HT1080 (cell line): ENCODE data around the gene PRKCH. TPM values are rescaled to one million over a fixed set of nuclear protein-coding genes. Genes with fewer than 3 reads are reported as not detected.
"Not testable (repeated sequence)": the region's sequence is repeated elsewhere in the genome, so short reads cannot be mapped to it uniquely, and the experiment has no call there.

ENCODE experiments used
- DNase-seq: peaks from one replicate; pipeline ENCODE4 v3.0.0-alpha.2; 2015; ENCODE audit warnings: low read depth
- total RNA-seq: library from RNA; depleted of rRNA; stranded (reverse); fragments of >200 nt; shearing (Covaris generic); gene quantifications from 2 replicates; pipeline ENCODE4 v1.2.3, GENCODE V29; 2014

PRKCH gene
- total RNA-seq, 1 experiment from 2014 or later: 7.4 TPM

DNA sequence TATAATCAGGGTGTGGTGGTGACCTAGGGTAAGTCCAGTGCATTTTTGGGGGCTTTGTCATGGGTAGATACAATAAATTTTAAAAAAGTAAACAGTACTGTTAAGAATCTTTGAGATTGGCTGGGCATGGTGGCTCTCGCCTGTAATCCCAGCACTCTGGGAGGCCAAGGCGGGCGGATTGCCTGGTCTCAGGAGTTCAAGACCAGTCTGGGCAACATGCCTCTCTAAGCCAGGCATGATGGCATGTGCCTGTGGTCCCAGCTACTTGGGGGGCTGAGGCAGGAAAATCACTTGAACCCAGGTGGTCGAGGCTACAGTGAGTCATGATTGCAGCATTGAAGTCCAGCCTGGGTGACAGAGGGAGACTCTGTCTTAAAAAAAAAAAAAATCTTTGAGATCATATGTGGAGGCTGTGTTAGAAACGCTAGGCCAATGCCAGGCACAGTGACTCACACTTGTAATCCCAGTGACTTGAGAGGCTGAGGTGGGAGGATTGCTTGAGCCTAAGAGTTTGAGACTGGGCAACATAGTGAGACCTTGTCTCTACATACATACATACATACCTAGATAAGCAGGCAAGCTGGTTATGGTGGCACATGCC lies 67.7 kb downstream of the PRKCH start:
- DNase-seq: peak; percentile 71

DNA sequence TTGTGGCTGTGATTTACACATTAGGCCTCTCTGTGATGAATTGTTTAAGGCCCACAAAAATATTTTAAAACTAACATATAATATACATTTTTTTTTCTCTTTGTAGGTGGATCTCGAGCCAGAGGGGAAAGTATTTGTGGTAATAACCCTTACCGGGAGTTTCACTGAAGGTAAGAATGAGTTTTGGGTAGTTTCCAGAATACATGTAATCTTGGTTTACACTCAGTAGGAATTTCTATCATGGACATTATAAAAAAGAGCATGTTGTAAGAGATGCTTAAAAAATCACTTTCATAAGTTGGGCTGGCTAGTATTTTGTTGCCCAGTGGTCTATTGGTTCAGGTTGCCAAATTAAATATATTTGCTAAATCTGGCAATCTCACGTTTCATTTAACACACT lies 69.7 kb downstream of the PRKCH start:
- no peak for DNase-seq

DNA sequence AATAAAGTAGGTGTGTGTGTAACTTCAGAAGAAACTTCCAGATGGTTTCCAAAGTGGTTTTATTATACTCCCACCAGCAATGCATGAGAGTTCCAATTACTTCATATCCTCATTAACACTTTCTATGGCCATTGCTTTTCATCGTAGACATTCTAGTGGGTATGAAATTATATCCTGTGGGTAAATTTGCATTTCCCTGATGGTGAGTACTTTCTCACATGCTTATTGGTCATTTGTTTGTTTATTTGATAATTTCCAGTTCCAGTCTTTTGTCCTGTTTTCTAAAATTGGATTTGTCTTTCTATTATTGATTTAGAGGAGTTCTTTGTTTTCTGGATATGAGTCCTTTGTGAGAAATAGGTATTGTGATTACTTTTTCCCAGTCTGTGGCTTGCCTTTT lies 70.9 kb downstream of the PRKCH start:
- no peak for DNase-seq

DNA sequence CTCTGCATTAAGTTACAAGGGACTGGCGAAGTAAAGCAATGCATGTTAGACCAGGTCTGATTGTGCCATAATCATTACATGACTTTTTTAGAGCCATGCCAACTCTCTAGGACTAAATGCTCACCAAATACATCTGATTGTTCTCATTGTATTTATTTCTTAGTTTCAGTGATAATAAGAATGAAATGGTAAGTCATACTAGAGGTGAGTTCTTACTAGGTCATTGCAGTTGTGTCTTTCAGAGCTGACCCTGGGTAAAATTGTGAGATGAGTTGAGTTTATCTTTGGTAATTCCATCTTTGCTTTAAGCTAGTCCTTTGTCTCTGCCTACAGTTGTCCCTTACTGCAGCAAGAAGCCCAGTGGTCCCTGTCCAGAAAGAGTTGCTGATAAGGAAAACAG lies 73.2 kb downstream of the PRKCH start:
- no peak for DNase-seq

DNA sequence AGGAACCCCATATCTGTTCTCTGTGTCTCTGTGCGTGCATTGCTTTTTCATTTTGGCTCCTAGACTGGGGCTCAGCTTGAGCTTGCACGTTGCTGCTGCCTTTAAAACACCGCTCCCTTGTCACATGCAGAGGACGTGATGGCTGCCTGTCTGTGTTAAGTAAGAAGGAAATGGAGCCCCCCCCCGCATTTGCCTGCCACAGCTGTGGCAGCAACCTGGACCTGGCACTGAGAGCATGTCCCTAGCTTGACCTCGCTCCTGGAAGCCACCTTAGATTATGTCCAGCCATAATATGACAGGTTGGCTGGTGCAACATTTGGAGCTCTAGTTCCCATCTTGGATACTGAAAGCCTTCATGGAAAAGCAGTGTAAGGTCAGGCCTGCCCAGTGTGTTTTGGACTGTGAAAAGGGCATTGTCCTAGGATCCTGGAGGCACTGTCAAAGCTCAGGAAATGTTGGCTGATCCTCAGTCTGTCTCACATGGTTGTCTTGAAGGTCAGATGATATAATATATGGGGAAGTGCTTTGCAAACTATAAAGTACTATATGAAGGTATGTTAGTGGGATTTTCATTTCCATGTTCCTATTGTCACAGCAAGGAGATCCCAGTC lies 73.8 kb downstream of the PRKCH start:
- no peak for DNase-seq

DNA sequence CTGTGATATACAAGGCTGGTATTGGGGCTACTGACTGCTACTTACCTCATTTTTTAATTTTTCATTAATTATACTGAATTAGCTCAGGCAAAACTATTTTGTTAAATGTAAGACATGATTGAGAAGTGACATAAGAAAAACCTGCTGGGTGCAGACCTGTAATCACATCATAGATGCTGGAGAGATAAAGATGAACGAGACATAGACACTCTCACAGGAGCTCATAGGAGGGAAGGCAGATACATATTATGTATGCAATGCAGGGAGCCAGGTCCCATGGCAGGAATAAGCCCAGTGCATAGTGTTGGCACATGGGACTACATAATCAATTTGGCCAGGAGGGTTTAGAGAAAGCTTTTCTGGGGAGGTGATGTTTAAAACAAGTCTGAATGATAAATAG lies 74.9 kb downstream of the PRKCH start:
- no peak for DNase-seq

DNA sequence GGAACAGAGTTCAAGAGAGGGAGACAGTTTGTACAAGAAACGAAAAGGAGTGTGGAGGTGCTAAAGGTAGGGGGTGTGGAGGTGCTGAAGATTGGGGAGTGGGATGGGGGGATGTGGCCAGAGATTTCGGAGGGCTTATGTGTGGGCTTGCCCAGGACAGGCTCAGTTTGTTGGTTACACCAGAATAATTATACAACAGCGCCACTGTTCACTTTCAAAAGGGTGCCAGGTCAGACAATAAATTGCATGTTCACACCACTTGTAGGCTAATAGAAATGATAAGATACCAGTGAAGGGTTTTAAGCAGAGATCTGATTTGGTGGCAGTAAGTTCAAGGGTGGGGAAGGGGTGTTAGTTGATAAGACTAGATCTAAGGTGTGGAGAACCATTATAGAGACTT lies 75.3 kb downstream of the PRKCH start:
- DNase-seq: no peak

DNA sequence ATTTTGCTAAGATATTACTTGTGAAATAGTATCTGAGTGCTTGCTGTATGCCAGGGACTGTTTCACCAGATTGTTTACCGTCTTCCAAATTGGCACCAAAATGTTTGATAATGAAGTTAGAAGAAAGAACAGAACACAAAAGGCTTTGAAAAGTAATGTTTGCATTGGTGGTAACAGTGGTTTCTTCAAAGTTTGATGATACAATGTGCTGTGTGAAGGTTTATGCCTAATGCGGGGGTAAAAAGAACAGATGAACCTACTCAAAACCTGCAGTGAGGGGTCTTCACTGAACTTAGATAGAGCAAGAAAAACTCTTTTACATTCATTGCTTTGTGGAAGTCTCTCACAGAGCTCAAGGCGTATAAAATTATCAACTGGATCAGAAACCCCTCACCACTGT lies 76.2 kb downstream of the PRKCH start:
- no peak for DNase-seq

DNA sequence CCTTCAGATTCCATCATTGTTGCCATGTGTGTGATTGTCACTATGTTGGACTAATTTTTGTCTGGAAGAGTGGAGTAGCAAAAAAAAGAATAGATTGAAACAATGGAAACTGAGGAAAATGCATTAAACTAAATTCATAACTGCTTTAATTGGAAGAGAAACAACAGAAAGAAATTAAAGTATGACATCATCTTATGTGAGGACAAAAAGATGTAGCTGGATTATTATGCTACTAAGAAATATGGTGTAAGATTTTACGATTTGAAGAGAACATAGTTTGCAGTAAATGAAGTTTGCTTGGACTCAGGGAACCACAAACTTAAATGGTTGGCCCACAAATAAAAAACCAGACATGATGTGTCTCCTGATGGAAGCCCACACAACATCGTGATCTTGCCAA lies 76.8 kb downstream of the PRKCH start:
- DNase-seq: no peak

DNA sequence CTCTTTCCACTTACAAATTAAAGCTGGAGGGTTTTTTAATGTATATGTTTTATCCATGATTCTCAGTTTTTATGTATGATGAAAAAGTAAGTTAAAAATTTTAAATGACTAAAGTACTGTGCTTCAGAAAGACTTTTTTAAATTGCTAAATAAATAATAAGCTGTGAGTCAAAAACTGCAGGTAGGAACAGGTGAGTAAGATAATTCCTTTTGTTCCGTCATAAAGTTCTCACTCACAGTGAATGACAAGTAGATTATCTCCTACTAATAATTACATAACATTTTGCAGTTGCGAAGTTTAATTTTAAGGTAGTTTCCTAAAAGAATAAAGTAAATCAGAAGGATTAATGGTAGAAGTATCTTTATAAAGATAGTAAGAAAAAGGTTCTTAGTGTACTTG lies 78.0 kb downstream of the PRKCH start:
- DNase-seq: no peak

DNA sequence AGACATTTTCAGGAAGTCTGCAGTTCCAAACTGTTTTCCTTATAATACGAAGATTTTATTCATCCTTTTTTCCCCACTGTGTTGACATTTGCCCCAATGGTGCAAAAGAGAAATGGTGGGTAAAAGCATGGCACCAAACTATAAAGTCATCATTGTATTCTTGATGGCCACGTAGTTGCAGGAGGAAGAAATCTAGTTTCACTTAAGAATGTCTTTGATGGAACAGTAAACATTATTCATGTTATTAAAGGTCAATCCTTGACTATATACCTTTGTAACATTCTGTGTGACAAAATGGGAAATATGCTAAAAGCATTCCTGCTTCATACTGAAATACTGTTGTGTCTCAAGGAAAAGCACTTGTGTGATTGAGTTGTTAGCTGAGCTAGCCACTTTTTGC lies 80.1 kb downstream of the PRKCH start:
- no peak for DNase-seq

DNA sequence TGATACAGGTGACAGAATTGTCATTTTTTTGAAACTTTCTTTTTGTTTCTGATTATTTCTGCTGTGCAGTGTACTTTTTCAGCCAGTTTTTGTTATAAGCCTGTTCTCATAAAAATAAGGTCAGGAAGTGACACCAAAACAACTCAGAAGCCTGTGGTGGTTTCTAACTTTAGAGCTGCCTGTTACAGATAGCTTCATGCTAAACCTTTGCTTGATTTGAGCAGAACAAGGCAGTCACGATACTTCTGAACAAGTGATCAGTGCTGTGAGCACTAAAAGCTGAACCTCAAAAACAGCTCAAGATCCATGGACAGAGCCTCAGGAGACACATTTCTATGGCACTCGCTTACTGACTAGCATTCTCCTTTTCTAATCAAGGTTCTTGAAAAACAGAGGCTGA lies 82.0 kb downstream of the PRKCH start:
- no peak for DNase-seq

DNA sequence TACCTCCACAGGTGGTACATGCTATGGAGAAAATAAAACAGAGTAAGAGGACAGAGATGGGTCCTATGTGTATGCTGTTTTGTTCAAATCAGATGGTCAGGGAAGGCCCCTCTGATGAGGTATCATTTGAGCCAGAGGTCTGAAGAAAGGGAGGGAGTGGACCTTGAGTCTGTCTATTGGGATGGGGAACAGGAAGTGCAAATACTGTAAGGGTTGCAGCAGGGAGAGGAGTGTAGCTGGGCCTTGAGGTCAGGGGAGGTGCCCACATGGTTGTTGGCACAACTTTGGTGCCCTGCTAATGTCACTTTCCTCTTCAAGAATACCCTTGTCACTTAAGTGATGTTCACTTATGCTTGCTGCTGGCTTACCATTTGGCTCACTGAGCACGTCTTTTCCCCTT lies 83.3 kb downstream of the PRKCH start:
- no peak for DNase-seq

DNA sequence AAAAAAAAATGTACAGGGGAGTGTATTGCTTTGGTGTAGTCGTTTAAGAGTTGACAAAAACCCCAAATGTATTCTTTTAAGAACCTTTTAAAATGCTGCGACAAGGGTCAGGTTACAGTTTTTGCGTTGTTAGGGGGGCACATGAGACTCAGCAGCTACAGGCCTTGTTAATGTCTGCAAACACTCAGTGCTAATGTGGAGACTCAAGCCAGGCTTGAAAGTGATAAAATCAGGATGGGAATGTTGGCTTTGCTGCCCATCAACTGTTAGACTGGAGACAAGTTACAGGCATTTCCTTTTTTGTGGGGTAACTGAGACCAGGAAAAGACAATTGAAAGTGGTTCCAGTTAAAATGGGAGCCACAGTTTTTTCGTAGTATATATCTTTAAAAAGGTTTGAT lies 84.8 kb downstream of the PRKCH start:
- no peak for DNase-seq

DNA sequence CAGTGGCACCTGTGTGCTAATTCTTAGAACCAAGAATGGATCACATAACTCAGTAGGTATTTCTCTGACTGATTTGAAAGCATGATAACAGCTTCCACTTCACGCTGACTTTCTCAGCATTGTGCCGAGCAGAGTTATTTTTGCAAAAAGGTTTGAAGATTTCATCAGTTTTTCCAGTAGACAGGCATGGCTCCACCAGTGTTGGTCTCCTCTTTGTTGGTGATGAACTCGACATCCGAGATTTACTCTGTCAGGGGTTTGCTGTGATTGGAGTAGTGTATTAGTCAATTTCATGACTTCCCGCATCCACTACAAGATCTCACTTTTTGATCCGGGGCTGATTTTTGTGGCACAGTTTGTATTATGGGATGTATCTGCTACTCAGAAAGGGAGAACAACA lies 85.3 kb downstream of the PRKCH start:
- DNase-seq: no peak

DNA sequence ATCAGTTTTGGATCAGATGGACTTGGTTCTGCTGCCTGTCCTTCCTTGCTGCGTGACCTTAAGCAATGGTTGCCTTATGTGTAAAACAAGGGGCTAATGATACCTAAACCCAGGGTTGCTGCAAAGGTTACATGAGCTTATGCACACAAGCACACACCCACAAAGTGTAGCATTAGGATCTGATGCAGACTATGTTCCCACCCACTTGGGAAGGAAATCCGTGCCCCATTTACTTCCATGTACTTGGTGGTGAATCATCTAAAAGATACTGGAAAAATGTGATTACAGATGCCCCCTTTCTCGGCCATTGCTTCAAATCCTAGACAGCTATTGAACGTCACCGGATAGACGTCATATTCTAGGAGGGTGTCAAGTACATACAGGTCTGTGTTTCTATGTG lies 87.1 kb downstream of the PRKCH start:
- no peak for DNase-seq

DNA sequence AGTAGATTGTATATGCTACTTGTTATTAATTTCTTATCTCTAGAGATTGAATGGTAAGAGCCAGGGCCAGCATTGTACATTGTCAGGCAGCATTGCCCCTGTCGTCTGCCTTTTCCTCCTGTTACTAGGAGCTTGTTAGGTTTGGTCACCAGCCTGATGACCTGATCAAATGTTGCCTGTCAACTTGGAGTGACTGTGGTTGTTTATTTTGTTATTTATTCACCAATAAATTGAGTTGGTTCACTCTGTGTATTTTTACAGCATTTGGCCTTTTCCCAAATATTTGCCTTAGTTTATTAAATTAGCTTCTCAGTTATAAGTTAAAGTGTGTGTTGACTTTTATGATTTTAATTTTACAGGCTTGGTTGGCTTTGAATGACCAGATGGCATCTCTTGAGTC lies 88.4 kb downstream of the PRKCH start:
- DNase-seq: no peak

DNA sequence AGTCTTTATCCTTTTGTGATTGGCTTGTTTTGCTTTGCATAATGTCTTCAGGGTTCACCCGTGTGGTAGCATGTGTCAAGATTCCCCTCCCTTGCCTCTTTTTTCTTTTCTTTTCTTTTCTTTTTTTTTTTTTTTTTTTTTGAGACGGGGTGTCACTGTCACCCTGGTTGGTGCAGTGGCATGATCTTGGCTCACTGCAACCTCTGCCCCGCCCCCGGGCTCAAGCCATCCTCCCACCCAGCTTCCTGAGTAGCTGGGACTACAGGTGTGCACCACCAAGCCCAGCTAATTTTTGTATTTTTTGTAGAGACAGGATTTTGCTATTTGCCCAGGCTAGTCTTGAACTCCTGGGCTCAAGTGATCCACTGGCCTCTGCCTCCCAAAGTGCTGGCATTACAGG lies 94.6 kb downstream of the PRKCH start:
- not testable (repeated sequence) for DNase-seq

DNA sequence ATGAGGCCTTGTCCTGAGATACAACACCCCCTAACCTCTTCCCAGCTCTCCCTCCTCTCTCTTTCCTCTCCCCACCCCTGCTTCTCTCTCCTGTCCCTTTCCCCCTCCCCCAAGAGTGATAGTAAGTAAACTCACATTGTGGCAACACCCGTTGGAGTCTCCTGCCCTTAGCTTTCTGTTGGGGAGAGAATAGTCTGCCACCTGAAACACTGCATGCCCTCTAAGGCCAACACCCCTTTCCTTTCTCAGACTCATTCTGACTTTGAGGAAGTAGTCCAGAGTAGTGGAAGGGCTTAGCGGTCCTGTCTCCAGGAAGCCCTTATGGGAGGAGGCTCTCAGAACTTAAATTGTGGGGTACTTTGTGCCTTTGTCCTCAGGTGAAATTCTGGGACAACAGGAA lies 95.2 kb downstream of the PRKCH start:
- DNase-seq: no peak

DNA sequence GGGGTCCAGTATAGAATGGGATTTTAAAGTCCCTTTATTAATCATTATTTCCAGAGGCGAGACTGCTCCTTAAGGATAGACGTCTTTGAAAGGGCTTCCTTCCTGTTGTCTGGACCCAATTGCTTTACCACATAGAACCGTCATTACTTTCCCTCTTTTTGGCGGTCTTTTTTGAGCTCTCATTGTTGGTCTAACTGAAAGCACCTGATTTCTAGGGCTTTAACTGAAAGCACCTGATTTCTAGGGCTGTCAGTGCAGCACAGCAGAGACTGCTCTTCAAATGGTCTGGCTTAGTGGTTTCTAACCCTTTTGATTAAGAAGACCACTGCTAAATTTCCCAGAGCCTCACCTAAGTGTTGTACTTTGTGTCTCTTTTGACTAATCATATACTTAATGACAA lies 95.8 kb downstream of the PRKCH start:
- DNase-seq: no peak

DNA sequence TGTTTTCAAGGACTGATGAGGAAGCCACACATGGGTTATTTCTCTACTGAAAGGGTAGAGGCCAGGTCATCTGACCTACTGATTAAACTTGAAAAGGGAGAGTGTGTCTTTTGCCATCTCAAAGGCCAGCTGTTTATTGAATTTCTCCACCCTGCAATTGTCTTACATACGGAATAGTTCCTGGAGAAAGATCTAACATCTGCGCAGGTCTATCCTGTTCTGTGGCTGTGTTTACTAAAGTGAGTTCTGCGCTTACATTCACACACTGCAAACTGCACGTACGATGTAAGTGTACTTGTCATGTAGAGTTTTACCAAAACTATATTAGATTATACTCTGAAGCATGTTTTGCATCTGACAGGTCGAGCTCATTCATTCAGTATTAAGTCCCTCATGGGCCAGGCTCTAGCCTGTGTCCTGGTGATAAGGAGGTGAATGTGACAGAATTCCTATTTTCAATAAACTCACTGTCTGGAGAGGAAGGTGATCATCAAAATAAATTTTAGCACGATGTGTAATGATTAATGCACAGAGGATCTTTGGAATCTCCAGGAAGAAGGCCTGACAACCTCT lies 96.6 kb downstream of the PRKCH start:
- no peak for DNase-seq

DNA sequence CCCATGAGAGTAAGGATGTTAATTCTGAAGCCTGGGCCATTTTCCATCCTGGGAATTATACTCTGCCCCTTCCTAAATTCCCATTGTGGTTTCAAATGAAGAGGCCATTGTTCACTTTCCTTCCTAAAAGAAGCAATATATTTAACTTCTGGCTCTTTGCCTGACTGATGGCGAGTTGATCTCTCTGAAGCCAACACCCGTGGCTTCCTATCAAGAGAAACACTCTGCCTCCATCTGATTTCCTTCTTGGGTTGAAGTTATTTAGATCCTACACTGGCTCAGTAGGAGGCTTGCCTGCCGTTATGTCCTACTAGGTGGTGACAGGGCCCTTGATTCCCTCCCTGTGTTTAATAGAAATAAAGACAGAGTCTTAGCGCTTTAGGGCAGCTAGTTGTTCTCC lies 97.4 kb downstream of the PRKCH start:
- peak; percentile 32 for DNase-seq

DNA sequence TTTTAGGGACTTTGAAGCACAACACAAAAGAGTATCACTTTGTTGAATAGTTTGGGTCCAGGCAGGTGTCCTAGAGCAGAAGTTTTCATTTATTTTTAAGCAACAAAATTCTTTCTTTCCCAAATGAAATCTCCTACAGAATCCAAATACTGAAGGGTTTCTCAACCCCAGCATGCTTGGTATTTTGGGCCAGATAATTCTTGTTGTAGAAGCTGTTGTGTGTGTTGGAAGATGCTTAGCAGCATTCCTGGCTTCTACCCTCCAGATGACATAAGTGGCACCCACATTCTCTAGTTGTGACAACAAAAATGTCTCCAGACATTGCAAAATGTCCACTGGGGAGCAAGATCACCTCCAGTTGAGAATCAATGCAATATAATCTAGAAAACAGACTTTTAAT lies 97.8 kb downstream of the PRKCH start:
- DNase-seq: no peak

DNA sequence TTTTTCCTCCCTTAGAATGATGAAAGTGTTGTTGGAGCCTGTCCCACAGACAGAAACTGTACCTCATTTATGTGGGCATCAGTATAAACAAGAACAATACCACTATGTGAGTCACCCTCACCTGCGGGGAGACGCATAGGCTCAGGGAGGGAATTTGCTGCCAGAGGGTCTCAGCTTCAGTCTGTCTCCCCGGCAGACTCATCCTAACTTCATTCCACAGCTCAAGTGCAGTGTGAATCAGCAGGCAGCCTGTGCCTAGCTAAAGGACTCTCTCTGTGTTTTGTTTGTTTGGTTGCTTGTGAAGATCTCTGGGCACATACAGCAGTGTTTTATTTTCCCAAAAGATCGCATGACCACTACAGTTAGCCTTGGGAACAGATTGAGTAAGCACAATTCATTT lies 98.9 kb downstream of the PRKCH start:
- peak; percentile 92 for DNase-seq
